HUES64 (cell line): Measurements from ENCODE around the gene SZT2.

Experiments
- H3K27ac ChIP-seq: 2 replicates; pipeline ENCODE4 v1.7.0; 2013; ENCODE audit warnings: low read depth, low read length, inconsistent platforms
- H3K27me3 ChIP-seq: 2 replicates; pipeline ENCODE4 v1.6.1; 2013; ENCODE audit warnings: mild to moderate bottlenecking, low read length; ENCODE audit not compliant: insufficient read depth
- H3K36me3 ChIP-seq: 2 replicates; pipeline ENCODE4 v1.6.1; 2013; ENCODE audit warnings: mild to moderate bottlenecking, low read length; ENCODE audit not compliant: insufficient read depth
- H3K4me1 ChIP-seq: 2 replicates; pipeline ENCODE4 v1.6.1; 2013; ENCODE audit warnings: mild to moderate bottlenecking, low read length, moderate library complexity; ENCODE audit not compliant: insufficient read depth
- H3K4me3 ChIP-seq: 2 replicates; pipeline ENCODE4 v1.5.1; 2013; ENCODE audit warnings: mild to moderate bottlenecking, low read length, moderate library complexity
- H3K9ac ChIP-seq: 2 replicates; pipeline ENCODE4 v1.6.1; 2013; ENCODE audit warnings: mild to moderate bottlenecking, low read depth, low read length
- H3K9me3 ChIP-seq: 2 replicates; pipeline ENCODE4 v1.6.1; 2013; ENCODE audit warnings: low read depth, low read length; ENCODE audit not compliant: insufficient read depth
- WGBS: fragments of 150-250, 120-280 bp; methylation state at CpG from one replicate; pipeline ENCODE4 v1.1.7; 2013; ENCODE audit warnings: missing lambda C conversion rate; 5-methylcytosine and 5-hydroxymethylcytosine counted together

Gene SZT2

GRCh38 chr1:43426221-43426620 lies 36.5 kb downstream of the SZT2 start:
- no peak overlapping the region for H3K4me3 ChIP-seq
- no peak overlapping the region for H3K27ac ChIP-seq
- H3K36me3 ChIP-seq = peaks cover 83% of the 10 kb centered on the region
- no peak overlapping the region for H3K9ac ChIP-seq
- no peaks in the 10 kb centered on the region for H3K9me3 ChIP-seq
- WGBS = 93% methylated on average over 11 of the region's 11 CpGs
- no peaks in the 10 kb centered on the region for H3K27me3 ChIP-seq
- no peaks in the 10 kb centered on the region for H3K4me1 ChIP-seq

GRCh38 chr1:43427524-43427923 lies 37.8 kb downstream of the SZT2 start:
- H3K4me3 ChIP-seq = no peak overlapping the region
- no peak overlapping the region for H3K9ac ChIP-seq
- WGBS = 94% methylated on average over 14 of the region's 14 CpGs
- peaks cover 86% of the 10 kb centered on the region for H3K36me3 ChIP-seq
- H3K27me3 ChIP-seq = no peaks in the 10 kb centered on the region
- no peaks in the 10 kb centered on the region for H3K4me1 ChIP-seq
- H3K27ac ChIP-seq = no peak overlapping the region
- no peaks in the 10 kb centered on the region for H3K9me3 ChIP-seq

- Histone ChIP-seq H3K27ac (no peak overlapping the region), H3K27me3 (no peaks in the 10 kb centered on the region), H3K4me1 (no peaks in the 10 kb centered on the region), H3K36me3 (peaks cover 87% of the 10 kb centered on the region), H3K9me3 (no peaks in the 10 kb centered on the region), H3K9ac (no peak overlapping the region), H3K4me3 (no peak overlapping the region)
- WGBS = 97% methylated on average over 9 of the region's 9 CpGs
These were observed 38.2 kb downstream of the SZT2 start for GRCh38 chr1:43427941-43428340.

GRCh38 chr1:43430831-43431230 lies 41.1 kb downstream of the SZT2 start:
- Histone ChIP-seq H3K4me3 (no peak overlapping the region), H3K9ac (no peak overlapping the region), H3K36me3 (peaks cover 91% of the 10 kb centered on the region), H3K4me1 (no peaks in the 10 kb centered on the region), H3K27ac (no peak overlapping the region), H3K9me3 (no peaks in the 10 kb centered on the region), H3K27me3 (no peaks in the 10 kb centered on the region)
- 95% methylated on average over 5 of the region's 5 CpGs for WGBS

- Histone ChIP-seq H3K27ac (no peak overlapping the region), H3K27me3 (no peaks in the 10 kb centered on the region), H3K9me3 (no peaks in the 10 kb centered on the region), H3K36me3 (peaks cover 86% of the 10 kb centered on the region), H3K9ac (no peak overlapping the region), H3K4me1 (no peaks in the 10 kb centered on the region), H3K4me3 (no peak overlapping the region)
- WGBS = 93% methylated on average over 9 of the region's 9 CpGs
These were observed 42.0 kb downstream of the SZT2 start for GRCh38 chr1:43431676-43432075.

GRCh38 chr1:43432171-43432860 lies 42.6 kb downstream of the SZT2 start:
- peaks cover 3% of the 10 kb centered on the region; the same call in 1 of the 2 replicates for H3K4me1 ChIP-seq
- H3K27me3 ChIP-seq = no peaks in the 10 kb centered on the region
- WGBS = 96% methylated on average over 9 of the region's 9 CpGs
- H3K36me3 ChIP-seq = peaks cover 81% of the 10 kb centered on the region
- no peaks in the 10 kb centered on the region for H3K9me3 ChIP-seq
- H3K9ac ChIP-seq = no peak overlapping the region
- no peak overlapping the region for H3K4me3 ChIP-seq
- H3K27ac ChIP-seq = no peak overlapping the region

GRCh38 chr1:43432907-43433306 lies 43.2 kb downstream of the SZT2 start:
- no peaks in the 10 kb centered on the region for H3K9me3 ChIP-seq
- H3K4me1 ChIP-seq = peaks cover 3% of the 10 kb centered on the region; the same call in 1 of the 2 replicates
- H3K36me3 ChIP-seq = peaks cover 75% of the 10 kb centered on the region
- 95% methylated on average over 5 of the region's 5 CpGs for WGBS
- H3K27me3 ChIP-seq = no peaks in the 10 kb centered on the region
- H3K9ac ChIP-seq = no peak overlapping the region
- H3K4me3 ChIP-seq = no peak overlapping the region
- no peak overlapping the region for H3K27ac ChIP-seq

GRCh38 chr1:43434256-43434655 lies 44.6 kb downstream of the SZT2 start:
- no peak overlapping the region for H3K9ac ChIP-seq
- H3K27me3 ChIP-seq = no peaks in the 10 kb centered on the region
- no peak overlapping the region for H3K4me3 ChIP-seq
- peaks cover 3% of the 10 kb centered on the region; the same call in 1 of the 2 replicates for H3K4me1 ChIP-seq
- H3K27ac ChIP-seq = no peak overlapping the region
- H3K9me3 ChIP-seq = no peaks in the 10 kb centered on the region
- 96% methylated on average over 7 of the region's 7 CpGs for WGBS
- peaks cover 67% of the 10 kb centered on the region for H3K36me3 ChIP-seq

GRCh38 chr1:43435146-43436145 lies 45.7 kb downstream of the SZT2 start:
- Histone ChIP-seq H3K4me3 (no peak overlapping the region), H3K27ac (no peak overlapping the region), H3K9ac (no peak overlapping the region), H3K4me1 (peaks cover 3% of the 10 kb centered on the region; the same call in 1 of the 2 replicates), H3K27me3 (no peaks in the 10 kb centered on the region), H3K9me3 (no peaks in the 10 kb centered on the region), H3K36me3 (peaks cover 61% of the 10 kb centered on the region)
- WGBS = 94% methylated on average over 14 of the region's 14 CpGs

- 90% methylated on average over 3 of the region's 3 CpGs for WGBS
- H3K9me3 ChIP-seq = no peaks in the 10 kb centered on the region
These were observed 46.7 kb downstream of the SZT2 start for GRCh38 chr1:43436371-43436770.

More at GRCh38 chr1:43436371-43436770, 46.7 kb downstream of the SZT2 start:
- Histone ChIP-seq H3K9ac (no peak overlapping the region), H3K36me3 (peaks cover 54% of the 10 kb centered on the region), H3K4me1 (peaks cover 3% of the 10 kb centered on the region; the same call in 1 of the 2 replicates), H3K27ac (no peak overlapping the region), H3K27me3 (no peaks in the 10 kb centered on the region), H3K4me3 (no peak overlapping the region)
